ENCODE measurements around the gene ITGA5. TPM values are rescaled to one million over a fixed set of nuclear protein-coding genes. Genes with fewer than 3 reads are reported as not detected.

Gene ITGA5
- total RNA-seq, 1 donor from 2014 or later = 20.1 TPM

DNA sequence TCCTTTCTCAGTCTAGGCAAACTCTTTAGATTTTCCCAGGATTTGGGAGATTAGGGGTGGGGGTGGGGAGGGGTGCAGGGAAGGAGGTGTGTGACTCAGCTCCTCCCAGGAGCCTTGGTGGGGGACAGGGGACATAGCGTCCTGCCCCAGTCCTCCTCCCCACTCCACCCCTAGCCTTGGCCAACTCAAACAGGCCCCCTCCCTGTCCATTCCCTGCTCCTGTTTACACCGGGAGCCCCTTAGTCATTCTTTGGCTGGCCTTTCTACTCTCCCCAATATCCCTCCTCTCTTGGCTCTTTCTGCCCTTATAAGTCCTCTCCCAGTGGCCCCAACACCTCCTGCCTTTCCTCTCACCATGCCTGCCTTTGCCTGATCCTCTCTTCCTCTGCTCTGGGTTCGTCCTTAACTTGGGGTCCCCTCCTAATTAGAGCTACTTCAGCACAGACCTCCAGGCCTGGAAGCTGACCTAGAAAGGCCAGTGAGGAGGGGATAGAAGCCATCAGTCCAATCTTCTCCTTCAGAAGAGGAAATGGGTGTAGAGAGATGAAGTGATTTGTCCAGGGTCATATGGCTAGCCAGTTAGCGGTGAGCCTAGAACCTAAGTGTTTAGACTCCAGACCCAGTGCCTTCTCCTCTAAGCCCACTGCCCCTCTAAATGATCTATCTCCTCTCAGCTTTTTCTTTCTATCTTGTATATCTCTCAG is 2.3 kb upstream of the ITGA5 start:
- peaks cover 52% of the 10 kb centered on the region for H3K27me3 Mint-ChIP-seq (ENCODE audit: low read depth)
- H3K4me3 Mint-ChIP-seq = peak overlapping the region; percentile 92
- DNase-seq (ENCODE audit: low read depth, low spot score) = no peak

DNA sequence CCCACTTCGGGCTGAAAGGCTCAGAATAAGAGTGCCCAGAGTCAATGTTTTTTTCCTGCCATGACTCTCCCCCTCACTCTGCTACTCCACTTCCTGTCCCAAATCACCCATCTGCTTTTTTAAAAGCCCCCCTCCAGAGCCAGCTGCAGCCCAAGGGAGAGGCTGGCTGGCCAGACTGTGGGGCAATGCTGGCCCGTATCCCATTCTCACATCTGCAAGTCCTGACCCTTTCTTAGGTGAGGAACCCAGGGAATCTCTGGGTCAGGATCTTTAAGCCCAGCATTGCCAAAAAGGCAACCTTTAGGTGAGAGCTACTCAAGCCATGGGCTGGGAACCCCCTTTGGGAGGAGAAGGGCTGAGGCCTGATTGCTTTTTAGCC is 1.7 kb upstream of the ITGA5 start:
- no peak overlapping the region for H3K27ac Mint-ChIP-seq (ENCODE audit: unreplicated experiment)
- no peak for DNase-seq (ENCODE audit: low read depth, low spot score)
- H3K9me3 Mint-ChIP-seq = no peaks in the 10 kb centered on the region
- TF ChIP-seq, protein P1, sequence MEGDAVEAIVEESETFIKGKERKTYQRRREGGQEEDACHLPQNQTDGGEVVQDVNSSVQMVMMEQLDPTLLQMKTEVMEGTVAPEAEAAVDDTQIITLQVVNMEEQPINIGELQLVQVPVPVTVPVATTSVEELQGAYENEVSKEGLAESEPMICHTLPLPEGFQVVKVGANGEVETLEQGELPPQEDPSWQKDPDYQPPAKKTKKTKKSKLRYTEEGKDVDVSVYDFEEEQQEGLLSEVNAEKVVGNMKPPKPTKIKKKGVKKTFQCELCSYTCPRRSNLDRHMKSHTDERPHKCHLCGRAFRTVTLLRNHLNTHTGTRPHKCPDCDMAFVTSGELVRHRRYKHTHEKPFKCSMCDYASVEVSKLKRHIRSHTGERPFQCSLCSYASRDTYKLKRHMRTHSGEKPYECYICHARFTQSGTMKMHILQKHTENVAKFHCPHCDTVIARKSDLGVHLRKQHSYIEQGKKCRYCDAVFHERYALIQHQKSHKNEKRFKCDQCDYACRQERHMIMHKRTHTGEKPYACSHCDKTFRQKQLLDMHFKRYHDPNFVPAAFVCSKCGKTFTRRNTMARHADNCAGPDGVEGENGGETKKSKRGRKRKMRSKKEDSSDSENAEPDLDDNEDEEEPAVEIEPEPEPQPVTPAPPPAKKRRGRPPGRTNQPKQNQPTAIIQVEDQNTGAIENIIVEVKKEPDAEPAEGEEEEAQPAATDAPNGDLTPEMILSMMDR (conservative IDR thresholded peaks at IDR 0.05) = no peak
- H3K4me3 Mint-ChIP-seq = peak overlapping the region; percentile 92
- H3K36me3 Mint-ChIP-seq (ENCODE audit: low read depth) = no peaks in the 10 kb centered on the region
- peaks cover 46% of the 10 kb centered on the region for H3K27me3 Mint-ChIP-seq (ENCODE audit: low read depth)
- peaks cover 31% of the 10 kb centered on the region for H3K4me1 Mint-ChIP-seq

More for the DNA sequence above, 2.3 kb upstream of the ITGA5 start:
- H3K4me1 Mint-ChIP-seq = peaks cover 29% of the 10 kb centered on the region
- H3K36me3 Mint-ChIP-seq (ENCODE audit: low read depth) = no peaks in the 10 kb centered on the region
- H3K27ac Mint-ChIP-seq (ENCODE audit: unreplicated experiment) = no peak overlapping the region
- TF ChIP-seq, protein P1 (conservative IDR thresholded peaks at IDR 0.05) = no peak
- no peaks in the 10 kb centered on the region for H3K9me3 Mint-ChIP-seq

DNA sequence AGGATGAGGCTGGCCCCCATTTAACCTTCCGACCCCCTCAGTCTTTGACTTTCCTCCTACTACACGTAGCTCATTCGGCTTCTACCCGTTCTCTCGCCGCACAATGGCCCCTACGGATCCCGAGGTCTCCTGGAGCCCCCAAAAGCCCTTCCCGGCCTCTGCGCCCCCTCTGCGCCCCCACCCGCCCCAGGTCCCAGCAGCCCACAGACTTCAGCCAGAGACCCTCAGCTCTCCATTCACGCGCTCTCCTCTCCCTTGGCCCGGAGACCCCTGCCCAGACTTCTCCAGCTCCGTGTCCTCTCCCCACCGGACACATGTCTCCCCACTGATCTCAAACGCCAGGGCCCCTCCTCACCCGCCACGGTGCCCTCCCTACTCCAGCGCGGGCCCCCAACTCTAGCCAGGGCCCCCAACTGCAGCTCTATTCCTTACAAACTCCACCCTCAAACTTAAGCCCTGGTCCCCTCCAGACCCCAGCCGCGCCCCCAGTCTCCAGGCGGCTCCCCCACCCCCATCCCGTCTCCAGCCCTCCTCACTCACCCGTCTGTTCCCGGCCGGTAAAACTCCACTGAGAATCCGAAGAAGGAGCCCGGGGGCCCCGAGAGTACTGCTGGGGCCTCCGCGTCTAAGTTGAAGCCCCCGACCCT is 502 bp downstream of the ITGA5 start:
- peaks cover 30% of the 10 kb centered on the region for H3K27me3 Mint-ChIP-seq (ENCODE audit: low read depth)
- H3K4me3 Mint-ChIP-seq = peak overlapping the region; percentile 92
- no peak for DNase-seq (ENCODE audit: low read depth, low spot score)
- H3K27ac Mint-ChIP-seq (ENCODE audit: unreplicated experiment) = peak overlapping the region; percentile 75
- no peaks in the 10 kb centered on the region for H3K36me3 Mint-ChIP-seq (ENCODE audit: low read depth)
- TF ChIP-seq, protein P1 (conservative IDR thresholded peaks at IDR 0.05) = no peak
- H3K4me1 Mint-ChIP-seq = peaks cover 31% of the 10 kb centered on the region
- H3K9me3 Mint-ChIP-seq = no peaks in the 10 kb centered on the region

DNA sequence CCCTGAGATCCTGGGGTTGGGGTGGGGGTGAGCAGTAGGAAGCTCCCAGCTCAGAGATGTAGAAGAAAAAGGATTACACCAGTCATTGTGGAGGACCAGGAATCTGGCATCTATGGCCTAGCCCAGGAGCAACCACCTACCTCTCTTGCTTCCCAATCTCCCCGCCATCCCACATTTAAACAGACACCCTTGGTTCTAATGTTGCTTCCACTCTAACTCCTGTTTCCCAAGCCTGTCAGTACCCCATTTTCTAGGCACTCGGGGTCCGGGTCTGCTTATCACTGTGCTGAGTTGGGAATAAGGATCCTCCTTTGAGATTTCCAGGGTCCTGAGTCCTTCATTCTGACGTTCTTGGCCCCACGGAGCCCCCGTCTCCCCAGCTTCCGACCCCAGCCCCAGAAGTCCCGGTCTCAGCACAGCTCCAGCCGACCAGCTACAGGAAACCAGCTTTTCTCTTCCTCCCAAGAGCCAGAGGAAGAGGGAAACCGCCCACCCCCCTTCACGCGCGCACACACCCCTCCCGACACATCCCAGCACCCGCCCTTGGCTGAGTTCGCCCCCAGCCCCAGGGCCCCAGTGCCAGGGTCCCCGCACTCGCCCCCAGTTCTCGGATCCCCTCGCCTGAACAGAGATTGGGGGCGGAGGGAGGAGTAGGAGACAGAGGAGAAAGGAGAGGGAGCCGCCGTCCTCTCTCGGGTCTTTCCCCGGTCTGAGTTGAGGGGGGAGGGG is 1.2 kb downstream of the ITGA5 start:
- Mint-ChIP-seq H3K27me3 (ENCODE audit: low read depth) (peaks cover 23% of the 10 kb centered on the region), H3K27ac (ENCODE audit: unreplicated experiment) (peak overlapping the region; percentile 75), H3K4me3 (peak overlapping the region; percentile 92), H3K4me1 (peaks cover 31% of the 10 kb centered on the region), H3K9me3 (no peaks in the 10 kb centered on the region), H3K36me3 (ENCODE audit: low read depth) (no peaks in the 10 kb centered on the region)
- TF ChIP-seq, protein P1 (conservative IDR thresholded peaks at IDR 0.05) = no peak
- DNase-seq (ENCODE audit: low read depth, low spot score) = peak; percentile 16

DNA sequence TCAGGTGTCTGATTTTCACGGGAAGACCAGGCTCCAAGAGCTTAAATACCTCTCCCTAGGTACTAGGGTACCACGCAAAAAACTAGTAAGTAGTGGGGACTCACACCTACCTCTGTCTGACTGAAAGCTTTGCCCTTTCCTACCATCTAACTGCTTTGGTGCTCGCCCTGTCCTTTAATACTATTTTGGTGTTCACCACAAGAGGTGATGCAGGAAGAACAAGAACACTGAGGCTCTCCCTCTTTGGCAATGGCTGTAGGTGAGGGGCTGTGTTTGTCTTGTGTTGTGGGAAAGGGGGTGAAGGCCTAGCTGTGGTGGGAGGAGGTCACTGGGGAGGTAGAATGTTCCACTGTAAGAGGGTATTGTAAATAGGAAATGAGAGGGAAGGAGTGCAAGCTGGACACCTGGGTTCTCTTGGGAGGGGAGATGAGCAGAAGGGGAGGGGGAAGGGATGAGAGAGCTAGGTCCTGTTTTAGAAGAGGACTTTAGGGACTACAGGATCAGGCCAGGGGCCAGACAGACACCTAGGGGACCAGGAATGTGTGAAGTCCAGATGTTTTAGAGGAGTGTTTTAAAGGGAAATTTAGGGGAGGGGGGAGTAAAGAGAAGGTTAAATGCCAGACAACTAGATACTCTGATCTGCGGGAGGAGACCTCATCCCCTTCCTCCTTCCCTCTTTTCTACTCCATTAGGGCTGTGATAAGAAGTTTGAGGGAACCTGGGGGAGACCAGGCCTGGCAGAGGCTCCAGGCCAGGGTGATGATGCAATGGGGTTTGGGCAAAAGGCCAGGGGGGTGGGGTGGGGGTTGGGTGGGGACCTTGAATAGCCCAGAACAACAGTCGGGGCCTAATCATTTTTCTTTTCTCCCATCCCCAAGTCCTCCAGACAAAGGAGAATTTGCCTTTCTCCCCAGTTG is 2.1 kb downstream of the ITGA5 start:
- no peak for DNase-seq (ENCODE audit: low read depth, low spot score)

More for the DNA sequence above, 2.1 kb downstream of the ITGA5 start:
- peaks cover 14% of the 10 kb centered on the region for H3K27me3 Mint-ChIP-seq (ENCODE audit: low read depth)
- H3K4me1 Mint-ChIP-seq = peaks cover 31% of the 10 kb centered on the region
- peak overlapping the region; percentile 63 for H3K27ac Mint-ChIP-seq (ENCODE audit: unreplicated experiment)
- peak overlapping the region; percentile 92 for H3K4me3 Mint-ChIP-seq
- H3K36me3 Mint-ChIP-seq (ENCODE audit: low read depth) = no peaks in the 10 kb centered on the region
- TF ChIP-seq, protein P1 (conservative IDR thresholded peaks at IDR 0.05) = no peak
- H3K9me3 Mint-ChIP-seq = no peaks in the 10 kb centered on the region
